Spleen (tissue), 7 donors: ENCODE data around the gene TIAM1.

Experiments used
- CTCF ChIP-seq, 11 experiments: fragments of 200-600 bp in 7 of 11; fragments of 450-650 bp in 4 of 11; sonication (generic) in 4 of 11; IDR thresholded peaks in 8 of 11; conservative IDR thresholded peaks in 3 of 11; 1 replicate in 7 of 11; 2 replicates in 4 of 11; pipeline versions ENCODE4 v1.4.0 to v1.8.0; 2016 to 2021; ENCODE audit warnings: antibody characterized with exemption in 11 of 11, inconsistent platforms in 4 of 11, mild to moderate bottlenecking in 1 of 11
- POLR2A ChIP-seq, 3 donors: fragments of 450-650 bp; IDR thresholded peaks; one replicate each; pipeline ENCODE4 v1.5.1; 2017; ENCODE audit warnings: antibody characterized with exemption in 3 of 3, mild to moderate bottlenecking in 1 of 3
- donor health status: DM: no; HTN: no; CAD: no; lungs with moderate emphysema.
- donor health status: DM: no; HTN: no; CAD: no.
- donor health status: DM: no; HTN: no; CAD: no.

GRCh38 chr21:31194510-31195293 lies 149.4 kb downstream of the TIAM1 start:
- TF ChIP-seq CTCF (IDR thresholded peaks at IDR 0.05 in 8 of 11, conservative IDR thresholded peaks at IDR 0.05 in 3 of 11) (no peak), POLR2A (IDR thresholded peaks at IDR 0.05) (no peak)
